ENCODE results near the gene RNF169. TPM values are rescaled to one million over a fixed set of nuclear protein-coding genes. Genes with fewer than 3 reads are reported as not detected.

The RNF169 gene
- polyA plus RNA-seq, 2 of the 4 experiments (the other 2 are of a cell fraction), result 6.3 to 11.1 TPM

- POLR2A ChIA-PET, result no interaction called here
- Histone ChIP-seq H3K4me3 (no peak overlapping the region), H3K27ac (no peak overlapping the region), H3K4me1 (peaks cover 13% of the 10 kb centered on the region), H3K9me3 (no peaks in the 10 kb centered on the region), H3K4me2 (no peak overlapping the region)
- FAIRE-seq (no peak), ATAC-seq (no peak), DNase-seq (ENCODE audit: low read depth in 1 of 2, low spot score in 1 of 2) (no peak)
- WGBS (ENCODE audit: missing lambda C conversion rate), result 90% methylated on average over 5 of the region's 5 CpGs
- TF ChIP-seq FOXS1 (CRISPR knock-in tag; IDR thresholded peaks at IDR 0.05), result no peak
- TF ChIP-seq HEYL (CRISPR knock-in tag; IDR thresholded peaks at IDR 0.05), result no peak
- no peak for TF ChIP-seq RARB (CRISPR knock-in tag; IDR thresholded peaks at IDR 0.05)
- TF ChIP-seq HDAC2 (IDR thresholded peaks at IDR 0.05), result no peak
- no peak for TF ChIP-seq E2F6 (IDR thresholded peaks at IDR 0.05; ENCODE audit: borderline replicate concordance, low read depth)
- no peak for TF ChIP-seq HOXB5 (CRISPR knock-in tag; IDR thresholded peaks at IDR 0.05)
- TF ChIP-seq ZC3H11A (IDR thresholded peaks at IDR 0.05), result no peak
- TF ChIP-seq SMC3 (IDR thresholded peaks at IDR 0.05), result no peak
- no peak for TF ChIP-seq NFE2L2 (conservative IDR thresholded peaks at IDR 0.05; ENCODE audit: low read length)
- no peak for TF ChIP-seq CBX8 (IDR thresholded peaks at IDR 0.05)
- no peak for TF ChIP-seq MAFK (IDR thresholded peaks at IDR 0.05; ENCODE audit: partially characterized antibody)
- TF ChIP-seq EHF (CRISPR knock-in tag; IDR thresholded peaks at IDR 0.05), result no peak
- no peak for TF ChIP-seq ATOH8 (CRISPR knock-in tag; IDR thresholded peaks at IDR 0.05; ENCODE audit: low read depth)
- no peak for TF ChIP-seq HOXA7 (CRISPR knock-in tag; IDR thresholded peaks at IDR 0.05)
- no peak for TF ChIP-seq POLR2AphosphoS2 (conservative IDR thresholded peaks at IDR 0.05; ENCODE audit: low read length)
- TF ChIP-seq ZFP36 (IDR thresholded peaks at IDR 0.05; ENCODE audit: borderline replicate concordance, partially characterized antibody), result no peak
- TF ChIP-seq EP300 (IDR thresholded peaks at IDR 0.05), result no peak
- CTCF ChIA-PET, result interaction anchor here (1.8 kb wide), 1 partner anchor 58 kb away, joined by 5 read pairs; no protein-coding TSS in a partner anchor
These were observed 35.6 kb downstream of the RNF169 start for GRCh38 chr11:74784234-74784633.

GRCh38 chr11:74784726-74785125 lies 36.1 kb downstream of the RNF169 start:
- Histone ChIP-seq H3K4me3 (no peak overlapping the region), H3K27ac (no peak overlapping the region), H3K4me2 (no peak overlapping the region), H3K4me1 (peaks cover 13% of the 10 kb centered on the region), H3K9me3 (no peaks in the 10 kb centered on the region)
- DNase-seq (ENCODE audit: low read depth in 1 of 2, low spot score in 1 of 2) (no peak), FAIRE-seq (no peak), ATAC-seq (no peak)
- no peak for TF ChIP-seq HDAC2 (IDR thresholded peaks at IDR 0.05)
- no peak for TF ChIP-seq KDM5A (IDR thresholded peaks at IDR 0.05)
- TF ChIP-seq MAZ (IDR thresholded peaks at IDR 0.05; ENCODE audit: borderline replicate concordance, low read depth, low read length), result no peak
- no peak for TF ChIP-seq KDM1A (IDR thresholded peaks at IDR 0.05; ENCODE audit: low read depth)
- no peak for TF ChIP-seq RAD21 (conservative IDR thresholded peaks at IDR 0.05 in 1 of 2, IDR thresholded peaks at IDR 0.05 in 1 of 2)
- TF ChIP-seq RCOR1 (IDR thresholded peaks at IDR 0.05; ENCODE audit: low read depth, low read length), result no peak
- TF ChIP-seq FOSL2 (IDR thresholded peaks at IDR 0.05), result no peak
- TF ChIP-seq FOSL2 (CRISPR knock-in tag; IDR thresholded peaks at IDR 0.05), result no peak
- TF ChIP-seq SMC3 (IDR thresholded peaks at IDR 0.05), result no peak
- TF ChIP-seq TP53 (CRISPR knock-in tag; IDR thresholded peaks at IDR 0.05), result no peak
- TF ChIP-seq PHF8 (IDR thresholded peaks at IDR 0.05; ENCODE audit: borderline replicate concordance, low read depth), result no peak
- ChIA-PET POLR2A (no interaction called here), CTCF (no interaction called here)
- WGBS (ENCODE audit: missing lambda C conversion rate), result 89% methylated on average over 4 of the region's 4 CpGs

GRCh38 chr11:74786574-74786973 lies 37.9 kb downstream of the RNF169 start:
- H3K9me3 ChIP-seq, result no peaks in the 10 kb centered on the region
- FAIRE-seq (no peak), DNase-seq (ENCODE audit: low read depth in 1 of 2, low spot score in 1 of 2) (no peak), ATAC-seq (no peak)
- H3K4me1 ChIP-seq, result peaks cover 13% of the 10 kb centered on the region
- H3K4me2 ChIP-seq, result no peak overlapping the region
- CTCF ChIA-PET, result interaction anchor here (1.7 kb wide), 1 partner anchor 11 kb away, joined by 3 read pairs; no protein-coding TSS in a partner anchor
- POLR2A ChIA-PET, result no interaction called here
- no peak overlapping the region for H3K27ac ChIP-seq
- no peak overlapping the region for H3K4me3 ChIP-seq
- TF ChIP-seq NFE2L2 (conservative IDR thresholded peaks at IDR 0.05; ENCODE audit: low read length) (no peak), CHD2 (IDR thresholded peaks at IDR 0.05; ENCODE audit: low read length, partially characterized antibody) (no peak), SMC3 (IDR thresholded peaks at IDR 0.05) (no peak), FOSB (CRISPR knock-in tag; IDR thresholded peaks at IDR 0.05) (no peak), HDAC2 (IDR thresholded peaks at IDR 0.05) (no peak), FOXS1 (CRISPR knock-in tag; IDR thresholded peaks at IDR 0.05) (no peak), NR3C1 (IDR thresholded peaks at IDR 0.05) (no peak), TFCP2L1 (CRISPR knock-in tag; IDR thresholded peaks at IDR 0.05) (no peak), ZC3H11A (IDR thresholded peaks at IDR 0.05) (no peak), RARB (CRISPR knock-in tag; IDR thresholded peaks at IDR 0.05) (no peak), CBX8 (IDR thresholded peaks at IDR 0.05) (no peak), RNF2 (IDR thresholded peaks at IDR 0.05; ENCODE audit: borderline replicate concordance, low read depth) (no peak), JUNB (IDR thresholded peaks at IDR 0.05) (no peak), EHMT2 (IDR thresholded peaks at IDR 0.05; ENCODE audit: low read depth) (no peak), RCOR1 (IDR thresholded peaks at IDR 0.05; ENCODE audit: low read depth, low read length) (no peak), BHLHE40 (IDR thresholded peaks at IDR 0.05; ENCODE audit: low read depth, low read length) (no peak), ZFP36 (IDR thresholded peaks at IDR 0.05; ENCODE audit: borderline replicate concordance, partially characterized antibody) (no peak)
